ENCODE measurements around the gene AQP12A.

GRCh38 chr2:240655931-240656886, 35.5 kb upstream of the AQP12A start:
- TF ChIP-seq EZH2 (IDR thresholded peaks at IDR 0.05; ENCODE audit: low read length) (no peak), CTCF (optimal IDR thresholded peaks at IDR 0.05 in 1 of 3, IDR thresholded peaks at IDR 0.05 in 1 of 3, conservative IDR thresholded peaks at IDR 0.05 in 1 of 3; ENCODE audit: extremely low read depth in 1 of 3, insufficient read depth in 2 of 3, low read length in 3 of 3) (no peak)
